ENCODE data around the gene SELENOI.
A peak's percentile ranks its signal among the peaks of the same experiment; 100 is the strongest.

The SELENOI gene

DNA sequence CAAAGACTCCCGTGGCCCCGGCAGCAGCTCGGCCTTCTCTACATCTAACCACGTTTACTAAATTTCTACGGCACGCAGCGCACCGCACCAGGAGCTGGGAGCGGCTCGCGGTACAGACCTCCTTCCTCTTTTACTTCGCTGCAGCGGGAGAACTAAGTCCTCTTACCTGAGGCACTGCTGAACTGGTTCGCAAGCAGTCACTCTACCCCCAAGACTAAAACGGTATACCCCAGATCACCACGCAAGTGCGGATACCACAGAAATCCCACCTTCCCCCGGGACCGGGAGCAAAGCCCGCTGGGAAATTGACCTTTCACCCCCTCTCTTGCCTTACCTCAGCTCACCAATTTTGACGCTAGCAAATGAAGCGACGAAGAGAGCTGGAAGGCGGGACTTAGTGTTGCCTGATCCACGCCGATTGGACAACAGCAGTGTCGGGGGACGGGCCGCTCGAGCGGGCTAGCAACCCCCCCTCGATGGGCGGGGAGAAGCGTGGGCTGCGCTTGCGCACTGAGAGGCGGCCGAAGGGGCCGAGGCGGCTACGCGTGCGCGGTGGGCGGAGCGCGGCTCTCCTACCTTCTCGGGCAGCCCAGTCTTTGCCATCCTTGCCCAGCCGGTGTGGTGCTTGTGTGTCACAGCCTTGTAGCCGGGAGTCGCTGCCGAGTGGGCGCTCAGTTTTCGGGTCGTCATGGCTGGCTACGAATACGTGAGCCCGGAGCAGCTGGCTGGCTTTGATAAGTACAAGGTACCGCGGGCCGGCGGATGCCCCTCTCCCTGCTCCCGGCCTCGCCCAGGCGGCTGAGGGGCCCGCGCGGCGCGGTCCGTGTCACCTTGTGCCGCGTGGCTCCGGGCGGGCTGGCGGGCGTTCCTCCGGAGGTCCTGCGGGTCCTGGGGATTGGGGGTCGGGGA, at the start of gene SELENOI:
SELENOI (plus strand) TSS at position 599 of the 909 bp plus-strand sequence; CDS start at position 689, 90 bp downstream.
- no peak for TF ChIP-seq CTCF (IDR thresholded peaks at IDR 0.05; ENCODE audit: control insufficient read depth, insufficient read depth, low read depth, low read length, missing control alignments)
- H3K4me3 ChIP-seq (ENCODE audit: control insufficient read depth, low read depth, low read length), result peak within 1 kb of the TSS; percentile 88
- peak; percentile 96 for DNase-seq (ENCODE audit: low read depth)

DNA sequence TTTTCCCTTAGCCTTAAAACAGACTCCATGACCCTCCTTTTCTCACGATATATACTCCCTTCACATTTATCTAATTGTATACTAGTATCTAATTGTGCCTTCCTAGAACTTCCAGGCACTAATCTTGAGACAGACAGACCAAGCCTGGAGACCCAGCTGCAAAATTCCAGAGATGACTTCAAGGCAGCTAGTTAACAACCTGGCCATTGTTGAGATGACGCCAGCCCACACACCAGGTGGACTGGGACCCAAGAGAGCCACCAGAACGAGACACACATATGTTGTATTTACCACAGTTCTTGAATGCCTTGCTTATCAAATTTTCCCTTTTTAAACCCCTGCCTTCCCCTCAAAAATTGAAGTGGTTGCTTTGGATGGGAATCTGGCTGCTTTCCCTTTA, 48.9 kb upstream of the SELENOI start:
- H3K4me3 ChIP-seq (ENCODE audit: control insufficient read depth, low read depth, low read length), result no peak overlapping the region
- no peak for TF ChIP-seq CTCF (IDR thresholded peaks at IDR 0.05; ENCODE audit: control insufficient read depth, insufficient read depth, low read depth, low read length, missing control alignments)
- DNase-seq (ENCODE audit: low read depth), result no peak

DNA sequence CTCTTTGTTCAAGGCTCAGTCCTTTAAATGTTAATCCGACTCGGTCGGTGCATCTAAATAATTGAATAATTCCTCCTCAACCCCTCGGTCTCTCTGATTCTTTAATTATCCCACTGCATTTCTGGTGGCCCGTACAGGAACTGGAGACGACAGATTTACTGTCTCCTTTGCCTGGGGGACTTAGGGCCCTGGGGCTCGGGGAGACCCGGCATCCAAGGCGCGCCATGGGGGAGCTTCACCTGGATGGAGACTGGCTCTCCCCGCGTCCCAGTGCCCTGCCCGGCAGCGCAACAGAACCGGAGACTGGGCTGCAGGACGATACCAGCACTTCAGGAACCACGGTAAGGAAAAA, 47.7 kb upstream of the SELENOI start:
- no peak for DNase-seq (ENCODE audit: low read depth)
- H3K4me3 ChIP-seq (ENCODE audit: control insufficient read depth, low read depth, low read length), result peak overlapping the region; percentile 51

DNA sequence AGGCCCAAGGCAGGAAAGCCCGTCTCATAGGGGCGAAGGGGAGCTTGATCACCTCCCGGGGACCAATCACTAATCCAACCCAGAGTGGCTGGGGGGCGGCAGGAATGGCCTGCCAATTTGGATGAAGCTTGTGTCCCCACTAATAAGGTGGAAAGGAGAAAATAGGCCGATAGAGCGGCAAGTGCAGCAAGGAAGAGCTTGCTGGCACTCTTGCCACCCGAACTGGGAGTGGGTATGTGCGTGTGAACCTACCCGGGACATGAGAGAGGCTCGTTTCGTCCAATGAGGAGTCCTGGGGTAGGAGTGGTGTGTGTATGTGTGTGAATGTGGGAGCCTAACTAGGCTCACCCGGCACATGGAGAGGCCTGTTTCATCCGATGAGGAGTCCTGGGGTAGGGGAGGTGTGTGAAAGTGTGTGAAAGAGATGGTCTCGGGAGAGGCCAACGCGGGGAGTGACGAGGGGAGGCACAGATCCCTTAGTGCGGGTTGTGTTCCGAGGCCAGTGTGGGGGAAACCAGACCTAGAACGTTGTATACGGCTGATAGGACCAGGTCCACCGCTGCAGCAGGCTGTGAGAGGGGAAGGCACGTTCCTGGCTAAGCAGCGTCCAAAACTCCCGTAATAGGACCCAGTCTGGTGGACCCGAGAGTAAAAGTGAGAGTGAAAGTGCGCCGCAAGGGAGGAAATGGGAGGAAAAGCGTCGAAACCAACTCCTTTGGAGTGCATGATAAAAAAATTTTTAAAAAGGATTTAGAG, 47.1 kb upstream of the SELENOI start:
- TF ChIP-seq CTCF (IDR thresholded peaks at IDR 0.05; ENCODE audit: control insufficient read depth, insufficient read depth, low read depth, low read length, missing control alignments), result no peak
- H3K4me3 ChIP-seq (ENCODE audit: control insufficient read depth, low read depth, low read length), result peak overlapping the region; percentile 51
- DNase-seq (ENCODE audit: low read depth), result no peak

More for the DNA sequence above, 47.7 kb upstream of the SELENOI start:
- TF ChIP-seq CTCF (IDR thresholded peaks at IDR 0.05; ENCODE audit: control insufficient read depth, insufficient read depth, low read depth, low read length, missing control alignments), result no peak

GRCh38 chr2:26299471-26300101, 46.4 kb upstream of the SELENOI start:
- no peak for TF ChIP-seq CTCF (IDR thresholded peaks at IDR 0.05; ENCODE audit: control insufficient read depth, insufficient read depth, low read depth, low read length, missing control alignments)
- peak overlapping the region; percentile 51 for H3K4me3 ChIP-seq (ENCODE audit: control insufficient read depth, low read depth, low read length)
- DNase-seq (ENCODE audit: low read depth), result no peak

GRCh38 chr2:26300234-26300925, 45.6 kb upstream of the SELENOI start:
- H3K4me3 ChIP-seq (ENCODE audit: control insufficient read depth, low read depth, low read length), result no peak overlapping the region; the same call in 1 of the 2 replicates
- no peak for TF ChIP-seq CTCF (IDR thresholded peaks at IDR 0.05; ENCODE audit: control insufficient read depth, insufficient read depth, low read depth, low read length, missing control alignments)
- no peak for DNase-seq (ENCODE audit: low read depth)
